CD14-positive monocyte (primary cell): ENCODE data around the gene PAIP2. TPM values are rescaled to one million over a fixed set of nuclear protein-coding genes. Genes with fewer than 3 reads are reported as not detected.

Experiments used
- DNase-seq, 3 donors: peaks; one replicate each; pipeline ENCODE4 v3.0.0-alpha.2; 2011 to 2022
- H2AFZ ChIP-seq: 2 replicates; pipeline ENCODE4 v1.6.0; 2012; ENCODE audit warnings: mild to moderate bottlenecking, low read depth, low read length, inconsistent platforms; ENCODE audit not compliant: insufficient read depth, poor library complexity, severe bottlenecking
- H3K27ac ChIP-seq, 2 donors: 1 replicate in 1 of 2; 2 replicates in 1 of 2; pipeline ENCODE4 v1.5.1; 2012 to 2013; ENCODE audit warnings: low read length in 2 of 2, control low read depth in 1 of 2, inconsistent platforms in 1 of 2, low read depth in 1 of 2, mild to moderate bottlenecking in 1 of 2
- H3K27me3 ChIP-seq, 2 donors: one replicate each; pipeline versions ENCODE4 v1.6.0 to v1.6.1; 2011 to 2013; ENCODE audit warnings: low read length in 2 of 2; ENCODE audit not compliant: control insufficient read depth in 2 of 2, insufficient read depth in 2 of 2
- H3K36me3 ChIP-seq, 2 donors: replicated peaks in 1 of 2; 1 replicate in 1 of 2; 2 replicates in 1 of 2; pipeline versions ENCODE4 v1.5.1 to v1.6.1; 2012 to 2013; ENCODE audit warnings: low read length in 2 of 2, control low read depth in 1 of 2, inconsistent platforms in 1 of 2, mild to moderate bottlenecking in 1 of 2; ENCODE audit not compliant: insufficient read depth in 2 of 2, control insufficient read depth in 1 of 2
- H3K4me1 ChIP-seq, 2 donors: 1 replicate in 1 of 2; 2 replicates in 1 of 2; pipeline versions ENCODE4 v1.5.1 to v1.6.1; 2012 to 2013; ENCODE audit warnings: low read length in 2 of 2, control low read depth in 1 of 2, inconsistent platforms in 1 of 2, mild to moderate bottlenecking in 1 of 2, moderate library complexity in 1 of 2; ENCODE audit not compliant: insufficient read depth in 2 of 2, control insufficient read depth in 1 of 2
- H3K4me2 ChIP-seq: replicated peaks from 2 replicates; pipeline ENCODE3; 2012; ENCODE audit warnings: low read length, moderate library complexity, mild to moderate bottlenecking; ENCODE audit not compliant: poor library complexity, severe bottlenecking; ENCODE audit errors: extremely low read depth
- H3K4me3 ChIP-seq, 3 experiments: fragments of 200-600 bp in 1 of 3; sonication (generic) in 1 of 3; replicated peaks in 1 of 3; 1 replicate in 2 of 3; 2 replicates in 1 of 3; pipeline ENCODE4 v1.5.1; 2011 to 2013; ENCODE audit warnings: low read length in 3 of 3, mild to moderate bottlenecking in 3 of 3, control low read depth in 2 of 3, low read depth in 2 of 3, inconsistent platforms in 1 of 3, moderate library complexity in 1 of 3
- H3K79me2 ChIP-seq: 2 replicates; pipeline ENCODE4 v1.6.0; 2012; ENCODE audit warnings: mild to moderate bottlenecking, control low read depth, inconsistent platforms, low read length, moderate library complexity; ENCODE audit not compliant: insufficient read depth
- H3K9ac ChIP-seq: 2 replicates; pipeline ENCODE4 v1.6.0; 2017; ENCODE audit warnings: low read length, mild to moderate bottlenecking; ENCODE audit not compliant: insufficient read depth, poor library complexity, severe bottlenecking
- H3K9me3 ChIP-seq, 2 donors: replicated peaks in 1 of 2; 1 replicate in 1 of 2; 2 replicates in 1 of 2; pipeline versions ENCODE4 v1.5.1 to v1.6.1; 2012 to 2013; ENCODE audit warnings: low read length in 2 of 2, control low read depth in 1 of 2; ENCODE audit not compliant: control insufficient read depth in 1 of 2, insufficient read depth in 1 of 2
- H4K20me1 ChIP-seq: 2 replicates; pipeline ENCODE4 v1.6.0; 2012; ENCODE audit warnings: mild to moderate bottlenecking, low read length, control low read depth, moderate library complexity; ENCODE audit not compliant: insufficient read depth
- H3K27ac Mint-ChIP-seq, 7 donors: one replicate each; pipeline ENCODE4 v1.8.0; 2020; ENCODE audit warnings: mild to moderate bottlenecking in 7 of 7, mixed read lengths in 7 of 7, moderate library complexity in 6 of 7, inconsistent platforms in 2 of 7
- H3K27me3 Mint-ChIP-seq, 3 donors: one replicate each; pipeline ENCODE4 v1.8.0; 2021 to 2022; ENCODE audit warnings: low read depth in 3 of 3, mild to moderate bottlenecking in 3 of 3, mixed read lengths in 3 of 3, moderate library complexity in 3 of 3, inconsistent platforms in 1 of 3
- H3K36me3 Mint-ChIP-seq, 2 donors: one replicate each; pipeline ENCODE4 v1.8.0; 2020; ENCODE audit warnings: mixed read lengths in 2 of 2, inconsistent platforms in 1 of 2, mild to moderate bottlenecking in 1 of 2
- H3K4me1 Mint-ChIP-seq: one replicate; pipeline ENCODE4 v1.8.0; 2020; ENCODE audit warnings: mild to moderate bottlenecking, mixed read lengths
- H3K4me3 Mint-ChIP-seq, 2 donors: one replicate each; pipeline ENCODE4 v1.8.0; 2020; ENCODE audit warnings: mild to moderate bottlenecking in 2 of 2, mixed read lengths in 2 of 2, moderate library complexity in 1 of 2
- H3K9me3 Mint-ChIP-seq, 7 donors: one replicate each; pipeline ENCODE4 v1.8.0; 2020 to 2022; ENCODE audit warnings: mixed read lengths in 7 of 7, mild to moderate bottlenecking in 6 of 7, moderate library complexity in 6 of 7, inconsistent platforms in 2 of 7
- WGBS: methylation state at CpG from one replicate; pipeline ENCODE4 v1.1.5; 2013; ENCODE audit warnings: missing lambda C conversion rate; ENCODE audit not compliant: insufficient coverage; 5-methylcytosine and 5-hydroxymethylcytosine counted together
- intact Hi-C, 2 donors: fragments of 100-400 bp; cut with micrococcal nuclease; formaldehyde crosslinking; loops; one replicate each; pipeline versions ENCODE4 v1.15.0 to v1.15.1; 2023
- polyA plus RNA-seq, 3 donors: library from polyadenylated mRNA; depleted of rRNA in 1 of 3; unstranded in 2 of 3; stranded (reverse) in 1 of 3; fragments of 300-500 nt in 2 of 3; fragments of >200 nt in 1 of 3; fragmentation: Illumina TruSeq in 2 of 3; gene quantifications; 1 replicate in 2 of 3; 2 replicates in 1 of 3; pipeline ENCODE4 v1.2.3, GENCODE V29; 2012 to 2021
- TF ChIP-seq, protein P1 (sequence below): fragments of 200-600 bp; IDR thresholded peaks from one replicate; pipeline ENCODE4 v1.8.0; 2022; ENCODE audit warnings: antibody characterized with exemption, mild to moderate bottlenecking

PAIP2 gene
- polyA plus RNA-seq, 3 donors, result 68.3 to 325 (median 313) TPM

DNA sequence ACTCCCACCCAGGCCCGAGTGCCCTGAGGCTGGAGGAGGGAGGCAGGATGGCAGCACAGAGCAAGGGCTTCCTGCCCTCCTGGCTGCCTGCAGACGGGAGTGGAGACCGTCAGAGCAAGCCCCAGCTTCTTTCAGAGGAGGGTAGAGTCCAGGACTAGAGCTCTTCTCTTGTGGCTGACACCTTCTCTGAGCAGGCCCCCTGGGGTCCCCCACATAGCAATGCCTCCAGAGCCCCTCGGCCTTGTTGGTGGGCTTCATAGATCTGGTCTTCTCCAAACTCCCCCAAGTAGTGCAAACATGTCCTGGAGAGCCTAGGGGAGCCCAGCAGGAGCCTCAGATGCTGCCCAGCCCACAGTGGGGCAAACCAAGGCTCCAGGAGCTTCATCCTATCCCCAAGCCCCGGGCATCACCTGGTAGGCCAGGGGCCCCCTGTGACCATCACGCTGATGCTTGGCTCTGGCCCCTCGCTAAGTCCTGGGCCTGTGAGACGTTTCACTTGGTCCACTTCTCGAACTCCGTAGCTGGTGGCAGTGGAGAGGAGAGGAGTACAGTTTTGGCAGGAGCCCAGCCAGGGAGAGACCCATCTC is 46.0 kb downstream of the PAIP2 start:
- H3K27me3 ChIP-seq, result peaks cover 6 to 20% of the 10 kb centered on the region in 2 donors
- H3K9ac ChIP-seq, result no peak overlapping the region
- no peak overlapping the region for H2AFZ ChIP-seq
- no peaks in the 10 kb centered on the region for H4K20me1 ChIP-seq
- Mint-ChIP-seq H3K27ac (no peak overlapping the region), H3K4me3 (no peak overlapping the region), H3K27me3 (peaks cover 25 to 36% (median 31%) of the 10 kb centered on the region in 3 donors), H3K36me3 (peaks cover 5% of the 10 kb centered on the region in 2 donors), H3K4me1 (peaks cover 50% of the 10 kb centered on the region), H3K9me3 (peaks cover 0 to 5% (median 2%) of the 10 kb centered on the region in 7 donors)
- intact Hi-C loops, result no loop called here
- no peaks in the 10 kb centered on the region for H3K79me2 ChIP-seq
- no peak overlapping the region for H3K4me3 ChIP-seq
- peaks cover 33 to 44% of the 10 kb centered on the region in 2 donors for H3K4me1 ChIP-seq
- no peaks in the 10 kb centered on the region for H3K36me3 ChIP-seq
- H3K27ac ChIP-seq, result no peak overlapping the region
- no peak overlapping the region for H3K4me2 ChIP-seq
- WGBS, result 22% methylated on average over 8 of the region's 10 CpGs
- DNase-seq, result no peak
- H3K9me3 ChIP-seq, result no peaks in the 10 kb centered on the region
- TF ChIP-seq, protein P1, sequence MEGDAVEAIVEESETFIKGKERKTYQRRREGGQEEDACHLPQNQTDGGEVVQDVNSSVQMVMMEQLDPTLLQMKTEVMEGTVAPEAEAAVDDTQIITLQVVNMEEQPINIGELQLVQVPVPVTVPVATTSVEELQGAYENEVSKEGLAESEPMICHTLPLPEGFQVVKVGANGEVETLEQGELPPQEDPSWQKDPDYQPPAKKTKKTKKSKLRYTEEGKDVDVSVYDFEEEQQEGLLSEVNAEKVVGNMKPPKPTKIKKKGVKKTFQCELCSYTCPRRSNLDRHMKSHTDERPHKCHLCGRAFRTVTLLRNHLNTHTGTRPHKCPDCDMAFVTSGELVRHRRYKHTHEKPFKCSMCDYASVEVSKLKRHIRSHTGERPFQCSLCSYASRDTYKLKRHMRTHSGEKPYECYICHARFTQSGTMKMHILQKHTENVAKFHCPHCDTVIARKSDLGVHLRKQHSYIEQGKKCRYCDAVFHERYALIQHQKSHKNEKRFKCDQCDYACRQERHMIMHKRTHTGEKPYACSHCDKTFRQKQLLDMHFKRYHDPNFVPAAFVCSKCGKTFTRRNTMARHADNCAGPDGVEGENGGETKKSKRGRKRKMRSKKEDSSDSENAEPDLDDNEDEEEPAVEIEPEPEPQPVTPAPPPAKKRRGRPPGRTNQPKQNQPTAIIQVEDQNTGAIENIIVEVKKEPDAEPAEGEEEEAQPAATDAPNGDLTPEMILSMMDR, result no peak

DNA sequence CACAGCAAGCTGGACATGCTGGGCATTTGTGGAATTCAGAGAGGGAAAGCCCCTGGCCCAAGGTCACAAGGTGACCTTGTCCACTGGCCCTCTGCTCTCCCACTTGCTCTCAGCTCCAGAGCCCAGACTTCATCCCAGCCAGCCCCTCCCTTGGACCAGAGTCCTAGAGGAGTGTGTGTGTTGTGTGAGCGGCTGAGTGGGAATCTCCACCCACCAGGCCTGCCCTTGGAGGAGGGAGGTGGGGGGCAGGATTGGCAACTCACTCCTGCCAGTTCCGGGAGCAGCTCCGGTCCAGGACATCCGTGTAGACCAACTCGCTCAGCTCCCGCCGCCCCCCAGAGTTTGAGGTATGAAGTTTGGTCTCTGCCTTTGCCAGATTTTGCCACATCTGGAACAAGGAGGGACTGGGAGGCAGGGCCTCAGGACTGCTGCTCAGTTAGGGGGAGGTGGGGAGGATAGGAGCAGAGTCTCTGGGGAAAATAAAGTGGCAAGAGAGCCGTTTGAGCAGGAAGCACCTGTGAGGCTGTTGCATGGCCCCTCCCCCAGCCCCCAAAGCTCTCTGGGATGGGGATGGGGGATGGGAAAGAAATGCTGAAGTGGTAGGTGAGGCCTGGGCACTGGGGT is 46.7 kb downstream of the PAIP2 start:
- Mint-ChIP-seq H3K27me3 (peaks cover 31 to 42% (median 37%) of the 10 kb centered on the region in 3 donors), H3K4me3 (no peak overlapping the region), H3K36me3 (peaks cover 5% of the 10 kb centered on the region in 2 donors), H3K4me1 (peaks cover 54% of the 10 kb centered on the region), H3K9me3 (peaks cover 0 to 5% (median 3%) of the 10 kb centered on the region in 7 donors), H3K27ac (peak overlapping the region in 1 of 7 donors; percentile 50)
- no peaks in the 10 kb centered on the region for H4K20me1 ChIP-seq
- no peak overlapping the region for H3K9ac ChIP-seq
- peaks cover 8 to 26% of the 10 kb centered on the region in 2 donors for H3K27me3 ChIP-seq
- H3K4me2 ChIP-seq, result no peak overlapping the region
- no peaks in the 10 kb centered on the region for H3K36me3 ChIP-seq
- no peak overlapping the region for H2AFZ ChIP-seq
- intact Hi-C loops, result no loop called here
- H3K9me3 ChIP-seq, result no peaks in the 10 kb centered on the region
- H3K79me2 ChIP-seq, result no peaks in the 10 kb centered on the region
- H3K27ac ChIP-seq, result no peak overlapping the region
- no peak overlapping the region for H3K4me3 ChIP-seq
- no peak for DNase-seq
- TF ChIP-seq, protein P1, result no peak
- peaks cover 39 to 50% of the 10 kb centered on the region in 2 donors for H3K4me1 ChIP-seq
- WGBS, result 0% methylated on average over 5 of the region's 8 CpGs
